M059J (cell line): Measurements from ENCODE around the gene HSF2BP. TPM values are rescaled to one million over a fixed set of nuclear protein-coding genes. Genes with fewer than 3 reads are reported as not detected.
"Not testable (repeated sequence)": the region's sequence is repeated elsewhere in the genome, so short reads cannot be mapped to it uniquely, and the experiment has no call there.

Experiments used
- DNase-seq: peaks from one replicate; pipeline ENCODE4 v3.0.0-alpha.2; 2012; ENCODE audit warnings: low read depth
- total RNA-seq: library from RNA; depleted of rRNA; stranded (reverse); fragments of >200 nt; shearing (Covaris generic); gene quantifications from 2 replicates; pipeline ENCODE4 v1.2.3, GENCODE V29; 2014

The HSF2BP gene
- total RNA-seq, 1 experiment from 2014 or later = 2.0 TPM

GRCh38 chr21:43597540-43598250 is 61.6 kb downstream of the HSF2BP start:
- peak; percentile 83 for DNase-seq

DNA sequence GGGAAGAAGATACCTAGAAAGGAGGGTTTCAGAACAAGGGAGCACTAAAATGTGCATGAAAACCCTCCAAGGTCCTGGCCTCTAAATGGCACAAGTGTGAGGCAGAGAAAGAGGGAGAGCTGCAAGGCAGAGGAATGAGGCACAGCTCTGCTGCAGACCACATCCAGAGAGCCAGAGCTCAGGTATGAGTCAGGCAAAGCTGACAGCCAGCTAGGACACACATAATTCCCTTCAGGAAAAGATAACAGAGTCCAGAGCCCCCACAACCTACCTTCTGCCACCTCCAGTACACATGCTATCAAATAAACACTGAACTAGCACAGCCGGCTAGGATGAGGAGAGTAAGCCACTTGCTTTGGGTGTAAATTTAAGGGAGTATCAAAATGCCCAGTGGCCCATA is 62.2 kb downstream of the HSF2BP start:
- peak; percentile 95 for DNase-seq

DNA sequence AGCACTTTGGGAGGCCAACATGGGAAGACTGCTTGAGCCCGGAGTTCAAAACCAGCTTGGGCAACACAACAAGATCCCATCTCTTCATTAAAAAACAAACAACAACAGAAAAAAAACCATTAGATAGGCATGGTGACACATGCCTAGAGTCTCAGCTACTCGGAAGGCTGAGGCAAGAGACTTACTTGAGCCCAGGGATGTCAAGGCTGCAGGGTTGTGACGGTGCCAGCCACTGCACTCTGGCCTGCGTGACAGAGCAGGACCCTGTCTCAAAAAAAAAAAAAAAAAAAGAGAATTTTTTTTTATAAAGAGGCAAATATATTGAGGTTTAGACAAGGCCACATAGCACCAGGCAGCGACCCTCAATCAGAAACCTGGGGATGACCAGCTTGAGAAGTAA is 62.7 kb downstream of the HSF2BP start:
- no peak for DNase-seq

DNA sequence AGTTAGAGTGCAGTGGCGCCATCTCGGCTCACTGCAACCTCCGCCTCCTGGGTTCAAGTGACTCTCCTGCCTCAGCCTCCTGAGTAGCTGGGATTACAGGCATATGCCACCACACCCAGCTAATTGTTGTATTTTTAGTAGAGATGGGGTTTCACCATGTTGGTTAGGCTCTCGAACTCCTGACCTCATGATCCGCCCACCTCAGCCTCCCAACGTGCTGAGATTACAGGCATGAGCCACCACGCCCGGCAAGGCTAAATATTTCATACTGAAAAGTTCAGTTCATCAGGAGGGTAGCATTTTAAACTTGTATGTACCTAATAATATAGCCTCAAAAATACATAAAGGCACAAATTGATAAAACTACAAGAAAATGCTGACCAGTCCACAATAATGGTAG is 63.5 kb downstream of the HSF2BP start:
- DNase-seq = not testable (repeated sequence)

DNA sequence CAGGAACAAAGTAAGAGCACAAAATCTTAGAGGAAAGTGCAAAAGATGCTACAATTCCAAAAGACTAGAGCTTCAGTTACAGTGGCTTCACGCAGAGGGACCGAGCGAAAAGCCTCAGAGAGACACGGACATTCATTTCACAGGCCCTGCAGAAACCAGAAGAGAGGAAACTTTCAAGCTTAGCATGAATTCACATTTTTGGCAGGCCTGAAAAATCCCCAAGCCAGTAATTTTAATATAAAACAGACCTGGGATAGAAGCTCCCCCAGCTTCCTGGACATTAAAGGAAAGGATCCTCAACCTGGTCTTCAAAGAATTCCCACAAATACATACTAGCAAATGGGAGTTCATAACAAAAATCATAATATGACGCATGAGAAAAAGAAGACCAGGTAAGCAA is 66.2 kb downstream of the HSF2BP start:
- DNase-seq = no peak

- peak; percentile 75 for DNase-seq
Measured at GRCh38 chr21:43591571-43591970, 67.7 kb downstream of the HSF2BP start.

- DNase-seq = peak; percentile 66
Measured at GRCh38 chr21:43590194-43590593, 69.1 kb downstream of the HSF2BP start.

DNA sequence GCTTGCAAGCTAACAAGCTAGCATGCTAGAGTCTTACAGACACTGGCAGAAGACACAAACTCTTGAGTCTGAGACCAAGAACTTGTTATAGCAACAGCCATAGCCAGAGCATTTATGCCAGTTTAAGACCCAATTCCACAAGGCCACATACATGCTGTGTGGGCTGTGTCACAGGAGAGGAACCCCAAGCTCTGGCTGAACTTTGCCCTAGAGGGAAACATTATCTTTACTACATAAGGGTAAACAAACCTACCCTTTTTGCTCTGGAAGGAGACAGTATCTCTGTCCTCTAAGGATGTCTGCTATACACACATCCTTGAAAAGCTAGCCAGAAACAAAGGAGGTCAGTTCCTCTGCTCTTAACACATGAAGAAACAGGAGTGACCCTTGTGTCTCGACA is 70.3 kb downstream of the HSF2BP start:
- no peak for DNase-seq

- peak; percentile 100 for DNase-seq
Measured at GRCh38 chr21:43585924-43586413, 73.3 kb downstream of the HSF2BP start.

DNA sequence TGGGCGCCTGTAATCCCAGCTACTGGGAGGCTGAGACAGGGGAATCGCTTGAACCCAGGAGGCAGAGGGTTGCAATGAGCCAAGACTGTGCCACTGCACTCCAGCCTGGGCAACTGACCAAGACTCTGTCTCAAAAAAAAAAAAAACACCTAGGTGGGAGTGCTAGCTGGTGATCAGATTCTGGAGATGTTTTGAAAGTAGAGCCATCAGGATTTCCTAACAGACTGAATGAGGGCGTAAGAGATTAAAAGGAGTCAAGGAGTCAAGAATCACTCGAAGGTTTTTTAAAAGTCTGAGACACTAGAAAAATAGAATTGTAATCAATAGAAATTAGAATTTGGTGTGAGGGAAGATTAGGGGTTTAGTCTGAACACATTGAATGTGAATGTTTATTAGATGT is 73.8 kb downstream of the HSF2BP start:
- no peak for DNase-seq

DNA sequence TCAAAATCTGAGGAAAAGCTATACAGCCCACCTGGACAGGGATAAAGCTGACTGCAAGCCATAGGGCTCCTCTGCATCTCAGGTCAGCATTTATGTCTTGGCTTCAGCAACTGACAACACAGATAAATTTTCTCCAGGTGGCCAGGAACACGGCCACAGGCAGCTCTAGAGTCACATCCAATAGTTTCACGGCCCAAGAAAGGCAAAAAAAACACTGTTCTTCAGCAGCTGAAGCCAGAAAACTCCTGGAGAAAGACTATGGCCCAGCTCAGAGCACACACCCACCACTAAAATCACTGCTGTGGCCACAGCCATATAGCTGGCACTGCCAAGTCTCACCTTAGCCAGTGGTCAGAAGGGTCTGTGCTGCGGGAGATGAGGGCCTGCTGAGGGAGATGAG is 77.8 kb downstream of the HSF2BP start:
- DNase-seq = no peak

- no peak for DNase-seq
Measured at GRCh38 chr21:43578677-43579303, 80.5 kb downstream of the HSF2BP start.

- DNase-seq = no peak
Measured at GRCh38 chr21:43575473-43575844, 83.8 kb downstream of the HSF2BP start.

- DNase-seq = no peak
Measured at GRCh38 chr21:43574741-43575472, 84.4 kb downstream of the HSF2BP start.

- DNase-seq = no peak
Measured at GRCh38 chr21:43573921-43574320, 85.4 kb downstream of the HSF2BP start.

- DNase-seq = no peak
Measured at GRCh38 chr21:43572446-43572845, 86.8 kb downstream of the HSF2BP start.

DNA sequence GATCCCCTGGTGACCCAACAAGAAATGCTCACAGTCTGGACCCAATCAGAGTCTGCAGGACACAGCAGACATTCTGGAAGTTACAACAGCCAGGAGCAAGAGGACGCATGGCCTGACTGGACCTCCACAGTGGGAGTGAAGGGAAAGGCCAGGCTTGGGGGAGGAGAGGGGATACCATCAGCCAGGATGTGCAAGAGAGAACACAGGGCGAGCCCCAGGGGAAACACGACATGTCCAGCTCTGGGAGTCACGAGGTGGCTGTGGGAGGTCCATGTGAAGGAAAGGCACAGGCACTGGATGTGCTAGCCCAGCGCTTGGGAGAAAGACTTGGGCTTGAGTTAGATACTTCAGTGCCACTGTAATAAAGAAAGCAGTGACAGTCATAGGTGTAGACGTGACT is 87.3 kb downstream of the HSF2BP start:
- DNase-seq = no peak

DNA sequence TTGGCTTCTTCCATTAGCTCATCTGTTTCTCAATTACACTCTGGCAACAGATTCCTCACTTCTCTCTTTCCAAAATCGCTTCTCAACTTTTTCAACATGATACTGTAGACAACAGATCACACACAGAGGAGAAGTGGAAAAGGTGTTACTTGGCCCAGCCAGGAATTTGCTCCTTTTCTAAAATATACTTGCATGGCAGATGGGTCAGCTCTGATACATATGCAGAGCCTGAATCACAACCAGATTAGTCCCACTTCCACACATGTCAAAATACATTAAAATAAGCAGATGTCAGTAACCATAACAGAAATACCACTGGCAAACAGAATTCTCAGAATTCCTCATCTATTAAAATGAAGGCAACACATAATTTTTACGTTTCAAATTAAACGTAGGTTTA is 89.1 kb downstream of the HSF2BP start:
- not testable (repeated sequence) for DNase-seq

DNA sequence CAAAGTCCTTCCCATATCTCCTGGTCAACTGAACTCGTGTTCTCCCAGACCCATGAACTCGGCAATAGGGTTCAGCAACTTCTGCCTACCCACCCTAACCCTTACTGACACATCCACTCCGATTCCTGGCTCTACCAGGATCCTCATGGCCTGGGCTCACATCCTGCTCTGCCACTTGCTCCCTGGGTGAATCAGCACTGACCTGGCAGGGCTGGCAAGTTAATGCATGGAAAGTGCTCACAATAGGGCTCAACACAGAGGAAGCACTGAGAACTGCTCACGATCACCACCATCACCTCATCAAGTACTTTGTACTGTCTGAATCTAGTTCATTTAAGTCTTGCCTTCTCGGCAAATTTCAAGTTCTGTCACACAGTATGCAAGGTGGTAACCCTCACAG is 96.8 kb downstream of the HSF2BP start:
- DNase-seq = not testable (repeated sequence)

GRCh38 chr21:43540561-43540960 is 118.7 kb downstream of the HSF2BP start:
- not testable (repeated sequence) for DNase-seq

DNA sequence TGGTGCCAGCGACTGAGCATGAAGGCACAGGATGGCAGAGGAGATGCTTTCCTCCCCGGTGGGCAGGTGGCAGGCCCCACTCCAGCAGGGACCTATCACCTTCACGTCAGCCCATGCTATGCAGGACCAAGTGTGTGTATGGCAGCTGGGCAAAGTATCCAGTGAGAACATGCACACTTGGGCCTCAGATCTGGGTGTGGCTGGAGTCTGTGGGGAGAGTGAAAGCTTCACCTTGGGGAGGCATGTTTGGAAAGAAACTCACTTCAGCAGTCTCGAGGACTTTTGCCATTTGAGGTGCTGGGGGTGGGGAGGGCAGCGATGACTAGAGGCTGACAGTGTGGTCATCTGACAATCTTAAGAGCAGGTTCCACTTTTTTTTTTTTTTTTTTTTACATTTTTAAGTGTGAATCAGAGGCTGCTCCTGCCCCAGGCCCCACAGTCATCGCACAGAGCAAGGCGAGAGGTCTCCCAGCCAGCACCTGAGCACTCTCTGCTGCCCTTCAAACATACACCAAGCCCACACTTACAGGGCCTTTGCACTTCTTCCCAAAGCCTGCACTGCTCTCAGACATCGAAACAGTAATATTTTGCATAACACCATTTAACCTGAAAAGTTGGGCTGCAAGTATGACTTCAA is 136.7 kb downstream of the HSF2BP start:
- DNase-seq = not testable (repeated sequence)

DNA sequence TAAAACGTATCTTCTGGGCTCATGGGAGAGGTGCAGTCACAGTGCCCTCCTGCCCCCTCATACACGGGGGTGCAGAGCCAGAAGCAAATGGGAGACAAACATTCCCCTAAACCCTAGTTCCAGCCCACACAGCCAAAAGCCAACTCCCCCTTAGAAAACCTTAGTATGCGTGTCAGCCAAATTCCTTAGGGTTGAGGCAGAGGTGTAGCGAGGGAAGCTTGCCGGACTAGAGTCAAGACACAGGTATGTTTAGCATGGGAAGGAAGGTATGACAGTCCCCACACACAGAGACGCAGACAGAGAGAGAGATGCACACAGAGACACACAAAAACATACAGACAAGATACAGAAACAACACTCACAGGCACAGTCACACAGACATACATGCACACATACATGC is 141.6 kb downstream of the HSF2BP start:
- DNase-seq = not testable (repeated sequence)
